HG02943 (cell line): ENCODE results near the gene NTM.
"Not testable (repeated sequence)": the region's sequence is repeated elsewhere in the genome, so short reads cannot be mapped to it uniquely, and the experiment has no call there.

Source experiments
- ATAC-seq: cut with Tn5 transposase; IDR thresholded peaks from one replicate; pipeline ENCODE4 v1.9.1; 2021; ENCODE audit warnings: mild to moderate bottlenecking, low read depth, moderate library complexity; ENCODE audit not compliant: unreplicated experiment

Gene NTM

GRCh38 chr11:132301465-132301864 is 931.0 kb downstream of the NTM start:
- no peak for ATAC-seq

- ATAC-seq = no peak
Measured at GRCh38 chr11:132301900-132302299, 931.5 kb downstream of the NTM start.

GRCh38 chr11:132307309-132308020 is 937.0 kb downstream of the NTM start:
- ATAC-seq = no peak

- ATAC-seq = no peak
Measured at GRCh38 chr11:132310390-132311375, 940.3 kb downstream of the NTM start.

- ATAC-seq = no peak
Measured at GRCh38 chr11:132311703-132312102, 941.3 kb downstream of the NTM start.

GRCh38 chr11:132312161-132312560 is 941.7 kb downstream of the NTM start:
- ATAC-seq = no peak

- ATAC-seq = no peak
Measured at GRCh38 chr11:132312701-132313111, 942.3 kb downstream of the NTM start.

- no peak for ATAC-seq
Measured at GRCh38 chr11:132314911-132315455, 944.6 kb downstream of the NTM start.

- no peak for ATAC-seq
Measured at GRCh38 chr11:132315696-132316095, 945.3 kb downstream of the NTM start.

- ATAC-seq = no peak
Measured at GRCh38 chr11:132318421-132319157, 948.2 kb downstream of the NTM start.

GRCh38 chr11:132319419-132319818 is 949.0 kb downstream of the NTM start:
- not testable (repeated sequence) for ATAC-seq

GRCh38 chr11:132330515-132330914 is 960.1 kb downstream of the NTM start:
- no peak for ATAC-seq

GRCh38 chr11:132332521-132332920 is 962.1 kb downstream of the NTM start:
- ATAC-seq = no peak

GRCh38 chr11:132334769-132335280 is 964.4 kb downstream of the NTM start:
- no peak for ATAC-seq

GRCh38 chr11:132335311-132335710 is 964.9 kb downstream of the NTM start:
- ATAC-seq = no peak

- no peak for ATAC-seq
Measured at GRCh38 chr11:132336781-132337535, 966.5 kb downstream of the NTM start.

GRCh38 chr11:132337819-132338416 is 967.5 kb downstream of the NTM start:
- no peak for ATAC-seq

- ATAC-seq = no peak
Measured at GRCh38 chr11:132342408-132342807, 972.0 kb downstream of the NTM start.
